NCI-H2171 (cell line): ENCODE data around the gene SIK2.

Experiments used
- DNase-seq: peaks from one replicate; lab custom pipeline; 2025; lab: John Stamatoyannopoulos, UW

SIK2 gene

GRCh38 chr11:111730871-111731591 is 128.8 kb downstream of the SIK2 start:
- no peak for DNase-seq

GRCh38 chr11:111731821-111732220 is 129.6 kb downstream of the SIK2 start:
- no peak for DNase-seq

GRCh38 chr11:111733016-111733415 is 130.8 kb downstream of the SIK2 start:
- DNase-seq = no peak

- no peak for DNase-seq
Measured at GRCh38 chr11:111733611-111734088, 131.4 kb downstream of the SIK2 start.

GRCh38 chr11:111734101-111734953 is 132.1 kb downstream of the SIK2 start:
- DNase-seq = no peak

GRCh38 chr11:111734954-111735261 is 132.7 kb downstream of the SIK2 start:
- DNase-seq = no peak

GRCh38 chr11:111735262-111736116 is 133.2 kb downstream of the SIK2 start:
- DNase-seq = peak; percentile 76

- no peak for DNase-seq
Measured at GRCh38 chr11:111736181-111736590, 133.9 kb downstream of the SIK2 start.

- no peak for DNase-seq
Measured at GRCh38 chr11:111736621-111737443, 134.6 kb downstream of the SIK2 start.

- no peak for DNase-seq
Measured at GRCh38 chr11:111737444-111738210, 135.4 kb downstream of the SIK2 start.

- no peak for DNase-seq
Measured at GRCh38 chr11:111739299-111739698, 137.1 kb downstream of the SIK2 start.

GRCh38 chr11:111741751-111742150 is 139.5 kb downstream of the SIK2 start:
- DNase-seq = no peak

GRCh38 chr11:111743700-111744099 is 141.5 kb downstream of the SIK2 start:
- no peak for DNase-seq

- no peak for DNase-seq
Measured at GRCh38 chr11:111745719-111746504, 143.7 kb downstream of the SIK2 start.

GRCh38 chr11:111748035-111748804 is 146.0 kb downstream of the SIK2 start:
- peak; percentile 67 for DNase-seq

GRCh38 chr11:111749646-111750045 is 147.4 kb downstream of the SIK2 start:
- DNase-seq = no peak

- no peak for DNase-seq
Measured at GRCh38 chr11:111756097-111756496, 153.8 kb downstream of the SIK2 start.

- DNase-seq = no peak
Measured at GRCh38 chr11:111759376-111759775, 157.1 kb downstream of the SIK2 start.

GRCh38 chr11:111759778-111760407 is 157.6 kb downstream of the SIK2 start:
- no peak for DNase-seq
